GM18858 (cell line): Measurements from ENCODE around the gene LRP1B.

Experiments
- ATAC-seq: cut with Tn5 transposase; IDR thresholded peaks from one replicate; pipeline ENCODE4 v1.9.1; 2021; ENCODE audit not compliant: unreplicated experiment

The LRP1B gene

DNA sequence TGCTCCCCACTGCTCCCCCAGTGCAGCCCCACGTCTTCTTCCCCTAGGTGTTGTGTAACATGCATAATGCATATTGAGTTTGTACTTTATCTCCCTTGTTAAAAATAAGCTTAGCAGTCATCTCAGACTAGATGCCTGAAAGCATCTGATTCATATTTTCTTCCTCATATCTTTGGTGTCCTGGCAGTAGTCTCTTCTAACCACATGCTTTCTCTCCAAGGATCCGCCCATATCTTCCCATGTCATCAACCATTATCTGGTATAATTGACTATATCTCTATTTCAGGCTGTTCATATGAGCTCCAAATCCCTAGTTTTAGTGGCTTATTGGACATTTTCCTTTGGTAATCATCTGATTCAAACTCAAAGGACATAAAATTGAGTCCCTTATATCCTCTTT lies 426.3 kb downstream of the LRP1B start:
- no peak for ATAC-seq

DNA sequence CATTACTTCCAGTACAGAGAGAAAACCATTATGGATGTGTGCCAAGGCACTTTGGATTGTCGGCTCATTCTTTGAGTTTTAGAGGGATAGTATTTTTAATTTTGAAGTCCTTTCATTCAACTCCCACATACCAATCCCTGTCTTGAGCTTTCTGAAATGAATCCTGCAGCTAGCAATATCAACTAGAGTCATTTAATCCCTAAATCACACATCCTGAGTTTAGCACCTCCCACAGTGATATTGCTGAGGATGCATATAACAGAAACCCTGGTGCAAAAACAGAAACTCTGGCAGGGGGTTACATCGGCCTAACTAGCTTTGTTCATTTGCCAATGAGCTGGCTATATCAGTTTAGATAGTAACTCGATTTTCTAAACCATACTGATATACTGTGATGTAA lies 427.3 kb downstream of the LRP1B start:
- no peak for ATAC-seq

DNA sequence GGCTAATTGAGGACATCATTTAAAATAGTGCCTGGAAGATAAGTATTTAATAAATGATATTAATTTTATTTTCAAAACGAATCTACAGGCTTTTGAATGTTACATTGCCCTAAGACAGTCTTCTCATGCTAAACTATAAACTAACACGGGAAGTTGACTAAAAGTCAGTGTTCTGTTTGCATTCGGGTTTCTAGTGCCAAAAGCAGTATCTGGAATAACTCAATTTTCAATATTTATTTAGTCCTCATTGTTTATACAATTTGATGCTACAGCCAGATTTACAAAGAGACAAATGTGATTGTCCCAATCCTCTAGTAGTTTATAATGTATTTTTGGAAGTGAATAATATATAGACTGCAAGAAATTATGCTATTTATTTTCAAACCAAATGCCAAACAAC lies 429.2 kb downstream of the LRP1B start:
- no peak for ATAC-seq

DNA sequence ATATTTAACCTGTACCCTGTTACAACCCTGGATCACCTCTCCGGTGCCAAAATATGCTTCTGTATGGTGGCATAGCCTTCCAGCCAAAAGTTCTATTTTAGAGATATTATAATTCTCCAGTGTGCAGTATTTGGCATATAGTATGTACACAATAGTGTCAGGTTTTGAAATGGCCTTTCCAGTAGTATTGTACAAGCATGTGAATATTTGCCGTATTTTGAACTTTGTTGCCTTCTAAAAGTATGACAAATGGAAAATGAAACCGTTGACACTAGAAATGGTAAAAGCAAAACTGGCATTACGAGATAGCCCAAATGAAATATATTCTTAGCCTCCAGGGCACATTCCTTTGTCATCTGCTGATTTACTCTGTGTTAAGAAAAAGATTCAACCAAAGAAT lies 431.2 kb downstream of the LRP1B start:
- ATAC-seq = no peak

DNA sequence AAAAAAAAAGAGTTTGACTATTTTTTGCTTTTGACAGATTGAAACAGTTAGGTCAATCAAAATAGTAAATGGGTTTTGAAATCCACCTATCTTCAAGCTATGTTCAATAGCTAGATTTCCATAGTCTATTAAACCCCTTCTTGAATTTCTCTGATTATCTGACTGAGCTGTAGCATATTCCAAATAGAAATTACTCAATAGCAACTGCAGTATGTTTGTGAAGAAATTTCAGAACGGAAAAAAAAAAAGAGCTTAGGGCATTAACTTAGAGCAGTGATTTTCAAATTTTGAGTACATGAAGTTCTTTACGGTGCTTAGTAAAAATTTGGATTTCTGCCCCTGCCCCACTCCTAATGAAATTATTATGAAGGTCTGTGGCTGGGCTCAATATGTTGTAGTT lies 432.3 kb downstream of the LRP1B start:
- no peak for ATAC-seq

DNA sequence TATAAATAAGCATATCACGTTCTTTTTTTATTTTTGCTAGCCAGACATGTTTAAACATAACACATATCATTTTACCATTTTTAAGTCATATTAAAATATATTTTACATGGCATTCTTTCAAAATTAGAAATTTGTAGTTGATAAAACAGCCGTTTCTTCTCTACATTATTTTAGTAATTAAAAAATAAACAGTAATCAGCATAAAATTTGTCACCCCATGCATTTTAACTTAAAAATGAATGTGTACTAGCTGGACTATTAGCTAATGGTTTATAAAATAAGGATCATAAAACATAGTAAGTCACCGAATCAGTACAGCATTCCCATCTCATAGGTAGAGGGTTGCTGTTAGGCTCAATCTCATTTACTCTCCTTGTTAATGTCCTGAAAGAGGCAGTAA lies 433.8 kb downstream of the LRP1B start:
- ATAC-seq = no peak

DNA sequence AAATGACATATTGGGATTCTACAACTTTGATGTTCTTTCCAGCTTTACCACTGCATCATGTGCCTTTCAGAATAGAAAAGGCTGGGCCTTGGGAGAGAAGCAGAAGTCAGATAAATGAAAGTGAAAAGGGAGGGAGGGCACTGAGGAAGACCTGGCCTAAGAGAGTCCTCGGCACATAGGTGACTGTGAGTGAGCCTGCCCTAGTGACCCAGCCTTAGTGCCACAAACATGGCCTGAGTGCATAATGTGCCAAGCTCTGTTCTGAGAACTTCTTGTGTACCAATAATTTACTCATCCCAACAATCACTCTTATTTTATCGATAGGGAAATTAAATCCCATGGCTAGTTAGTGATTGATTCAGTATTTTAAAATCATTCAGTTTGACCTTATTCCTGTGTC lies 436.6 kb downstream of the LRP1B start:
- no peak for ATAC-seq

DNA sequence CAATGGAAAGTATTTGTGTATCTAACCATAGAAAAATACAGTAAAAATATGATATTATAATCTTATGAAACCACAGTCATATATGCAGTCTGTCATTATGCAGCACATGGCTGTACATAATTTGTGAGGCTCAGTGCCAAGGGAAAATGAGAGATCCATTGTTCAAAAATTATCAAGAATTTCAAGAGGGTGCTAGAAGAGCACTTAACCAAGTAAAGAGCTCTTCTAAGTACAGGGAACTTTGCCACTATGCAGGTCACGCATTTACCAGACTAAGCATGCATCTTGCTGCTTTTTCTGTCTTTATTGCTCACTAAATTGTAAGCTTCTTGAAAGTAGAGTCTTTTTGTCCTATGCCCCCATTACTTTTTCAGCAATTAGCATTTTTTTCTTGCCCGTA lies 438.0 kb downstream of the LRP1B start:
- ATAC-seq = no peak

DNA sequence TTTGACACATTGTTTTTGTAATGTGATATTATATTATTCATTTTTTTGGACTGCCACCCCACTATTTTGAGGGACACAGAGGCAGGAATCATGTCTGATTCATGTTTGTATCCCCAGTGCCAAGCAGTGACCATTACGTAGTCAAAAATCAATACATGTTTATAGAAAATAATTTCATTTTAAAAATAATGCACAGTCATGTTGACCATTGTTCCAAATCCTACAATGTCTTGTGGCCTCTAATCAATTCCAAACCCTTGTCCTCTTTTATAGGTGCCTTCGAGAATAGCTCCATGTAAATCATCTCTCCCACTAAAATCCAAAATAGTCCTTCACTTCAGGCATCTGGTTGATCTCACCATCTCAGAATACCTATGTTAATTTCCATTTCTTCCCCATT lies 454.7 kb downstream of the LRP1B start:
- no peak for ATAC-seq

DNA sequence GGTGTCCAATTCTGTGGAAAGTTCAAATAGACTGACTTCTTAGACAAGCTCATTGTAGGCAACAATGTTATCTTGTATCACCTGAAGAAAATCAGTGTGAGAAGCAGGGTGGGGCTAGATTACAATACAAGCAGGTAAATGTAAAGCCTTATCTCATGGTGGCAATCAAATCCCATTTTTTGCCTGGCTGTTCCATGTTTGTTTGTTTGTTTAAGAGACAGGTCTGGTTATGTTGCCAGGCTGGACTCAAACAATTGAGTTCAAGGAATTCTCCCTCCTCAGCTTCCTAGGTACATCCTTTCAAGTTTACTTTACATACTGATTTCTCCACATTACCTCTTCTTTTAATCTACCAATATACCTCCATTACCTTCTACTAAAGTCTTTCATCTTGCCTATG lies 464.6 kb downstream of the LRP1B start:
- ATAC-seq = no peak

DNA sequence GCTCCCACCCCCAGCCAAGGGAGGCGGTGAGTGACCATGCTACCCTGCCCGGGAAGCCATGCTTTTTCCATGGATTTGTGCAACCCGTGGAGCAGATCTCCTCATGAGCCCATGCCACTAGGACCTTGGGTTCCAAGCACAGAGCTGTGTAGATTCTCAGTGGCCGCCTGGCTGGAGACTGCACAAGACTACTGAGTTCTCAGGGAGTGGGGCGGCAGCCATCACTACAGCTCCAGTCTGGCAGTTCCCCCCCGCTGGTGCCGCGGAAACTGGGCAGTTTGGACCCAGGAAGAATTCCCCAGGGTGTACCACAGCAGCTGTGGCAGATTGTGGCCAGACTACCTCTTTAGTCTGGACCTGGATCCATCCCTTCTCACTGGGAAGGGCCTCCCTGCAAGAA lies 470.6 kb downstream of the LRP1B start:
- ATAC-seq = no peak

DNA sequence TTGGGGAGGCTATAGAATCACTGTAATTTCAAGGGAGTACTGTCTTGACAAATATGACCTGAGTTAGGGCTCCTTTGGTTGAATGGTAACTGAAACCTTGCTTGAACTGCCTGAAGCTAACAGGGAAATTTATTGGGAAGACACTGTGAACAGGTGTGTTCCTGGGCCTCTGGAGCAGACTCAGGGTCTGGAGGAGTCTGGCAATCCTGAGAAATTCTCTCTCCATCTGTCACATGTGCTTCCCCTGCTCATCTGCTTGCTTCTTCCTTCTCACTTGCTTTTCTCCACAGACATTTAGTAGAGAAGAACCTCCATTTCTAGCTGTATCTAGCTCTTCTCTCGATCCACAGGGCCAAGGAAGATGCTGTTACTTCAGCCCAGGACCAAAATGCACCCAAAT lies 476.5 kb downstream of the LRP1B start:
- no peak for ATAC-seq

DNA sequence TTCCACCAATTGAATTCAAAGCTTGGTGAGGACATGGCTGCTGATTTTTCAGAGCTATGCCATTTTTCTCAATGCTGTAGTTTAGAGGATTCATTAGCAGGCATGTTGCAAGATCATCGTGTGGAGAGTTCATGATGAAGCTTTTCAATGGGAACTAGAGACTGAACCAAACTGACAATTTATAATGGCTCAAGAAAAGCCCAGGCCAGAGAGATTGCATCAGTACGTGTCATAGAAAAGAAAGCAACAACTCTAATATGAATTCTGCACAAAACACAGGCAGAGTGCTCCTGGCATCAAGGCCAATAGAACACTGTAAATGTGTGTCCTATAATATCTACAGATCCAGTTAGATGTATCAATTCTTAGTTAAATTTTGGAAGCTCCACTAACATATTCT lies 477.6 kb downstream of the LRP1B start:
- ATAC-seq = no peak

DNA sequence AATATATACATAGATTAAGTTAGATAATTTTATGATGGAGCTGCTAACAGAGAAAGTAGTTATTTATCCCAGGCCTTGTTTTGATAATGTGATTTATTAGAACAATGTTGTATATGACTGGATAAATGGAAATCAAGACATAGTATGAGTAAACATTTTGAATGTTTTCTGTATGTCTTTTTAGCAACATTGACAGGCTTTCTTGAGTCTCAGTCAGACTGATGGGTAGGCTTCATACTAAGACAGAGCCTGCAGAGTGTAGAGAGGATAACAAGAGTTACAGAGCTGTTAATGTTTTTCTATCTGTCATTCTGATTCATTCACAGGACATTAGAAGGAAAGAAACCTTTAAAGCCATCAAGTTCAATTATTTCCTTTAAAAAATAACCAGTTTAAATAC lies 478.5 kb downstream of the LRP1B start:
- ATAC-seq = no peak

DNA sequence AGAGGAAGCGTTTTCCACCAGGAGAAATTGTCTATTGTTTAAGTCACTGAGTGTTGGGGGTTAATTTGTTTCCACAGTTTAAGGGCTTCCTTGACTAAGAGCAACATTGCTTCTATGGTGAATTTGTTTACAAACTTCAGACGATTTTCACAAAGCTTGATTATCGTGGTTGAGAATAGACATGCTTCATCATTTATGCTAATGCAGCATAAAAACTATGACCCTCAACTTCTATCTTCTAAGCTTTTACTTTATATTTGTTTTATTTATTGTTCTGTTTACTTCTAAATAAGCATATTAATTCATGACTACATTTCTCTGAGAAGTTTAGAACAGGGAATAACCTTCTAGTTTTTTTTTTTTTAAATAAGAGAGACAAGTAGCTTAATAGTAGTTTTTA lies 483.5 kb downstream of the LRP1B start:
- no peak for ATAC-seq

DNA sequence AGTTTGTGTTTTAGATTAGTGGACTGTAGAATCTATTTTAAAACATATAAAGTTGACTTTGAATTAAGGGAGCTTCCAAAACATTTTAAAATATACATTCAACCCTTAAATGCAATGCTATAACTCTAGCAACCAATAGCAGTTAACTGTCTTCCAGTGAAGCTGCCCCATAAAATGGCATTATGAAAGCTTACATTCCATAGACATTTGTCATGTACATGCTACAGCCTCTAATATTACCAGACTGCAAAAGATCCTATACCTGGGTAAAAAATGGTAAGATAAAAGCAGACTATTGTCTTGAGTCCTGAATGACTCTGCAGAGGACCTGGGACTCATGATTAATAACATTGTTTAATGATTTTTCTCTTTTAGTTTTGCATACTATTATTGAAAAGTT lies 489.4 kb downstream of the LRP1B start:
- ATAC-seq = no peak

DNA sequence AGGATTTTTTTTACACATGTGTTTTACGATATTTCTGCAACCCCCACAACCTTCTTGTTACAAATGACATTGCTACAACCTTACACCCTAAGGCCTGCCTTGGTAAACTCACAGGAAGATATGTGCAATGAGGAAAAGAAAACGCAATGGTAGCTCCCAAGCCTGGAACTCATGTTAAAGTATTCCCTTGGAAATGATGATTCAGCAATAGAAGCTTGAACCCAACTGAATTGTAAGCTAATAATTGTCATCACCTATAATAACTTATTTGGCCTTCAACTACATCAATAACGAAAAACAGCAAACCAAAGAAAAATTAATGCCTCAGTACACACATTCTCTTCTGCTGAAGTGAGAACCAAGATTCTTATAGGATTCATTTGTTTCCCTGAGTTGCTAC lies 491.0 kb downstream of the LRP1B start:
- ATAC-seq = no peak

DNA sequence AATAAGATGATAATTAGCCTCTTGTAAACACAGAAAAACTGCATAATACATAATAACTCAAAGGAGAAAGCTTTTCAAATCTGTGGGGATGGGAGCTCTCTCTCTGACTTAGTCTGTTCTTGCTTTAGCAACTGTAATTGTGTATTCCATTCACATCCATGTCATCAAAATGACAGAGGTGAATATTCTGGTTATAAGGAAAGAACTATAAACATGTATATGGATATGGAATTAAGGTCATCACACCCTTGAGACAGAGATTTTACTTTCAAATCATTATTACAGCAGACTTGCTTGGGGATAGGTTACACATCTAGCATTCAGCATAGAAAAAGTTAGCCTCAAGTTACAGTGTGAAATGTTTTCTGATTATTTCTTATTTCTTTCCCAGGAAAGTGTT lies 497.7 kb downstream of the LRP1B start:
- ATAC-seq = no peak

DNA sequence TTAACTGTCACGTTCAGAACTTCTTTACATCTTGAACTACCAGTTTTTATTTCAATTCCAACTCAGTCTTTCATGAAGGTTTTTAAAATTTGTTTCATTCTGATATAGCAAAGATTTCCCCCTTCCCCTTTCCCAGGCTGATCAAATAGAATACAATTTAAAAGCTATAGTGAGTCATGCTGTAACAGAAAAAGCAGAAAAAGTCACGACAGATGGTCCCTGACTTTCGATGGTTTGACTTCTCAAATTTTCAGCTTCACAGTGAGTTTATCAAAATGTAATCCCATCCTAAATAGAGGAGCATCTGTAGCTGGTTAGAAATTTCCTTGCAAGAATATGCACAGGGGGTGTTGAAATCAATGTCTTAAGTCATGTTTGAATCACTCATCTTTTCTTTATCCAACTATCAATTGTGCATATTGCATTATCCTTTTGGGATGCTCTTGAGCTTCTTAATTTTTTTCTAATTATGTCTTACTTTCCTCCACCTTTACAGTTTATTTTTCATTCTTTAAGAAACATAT lies 500.3 kb downstream of the LRP1B start:
- no peak for ATAC-seq

DNA sequence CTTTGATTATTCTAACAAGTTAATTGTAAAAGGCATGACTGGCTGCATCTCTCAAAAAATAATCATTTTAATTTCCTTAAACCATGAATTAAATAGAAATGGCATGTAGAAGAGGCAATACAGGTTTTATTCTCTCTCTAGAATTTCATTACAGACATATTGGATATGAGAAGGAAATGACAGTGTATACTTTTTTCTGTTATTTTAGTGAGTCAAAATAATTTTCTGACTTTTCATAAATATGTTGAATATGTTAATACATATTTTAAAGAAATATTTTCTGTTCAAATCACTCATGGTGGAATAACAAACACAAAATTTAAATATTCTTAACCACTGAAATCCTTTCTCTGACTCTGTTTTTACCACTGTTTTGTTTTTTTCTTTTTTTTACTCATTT lies 510.4 kb downstream of the LRP1B start:
- ATAC-seq = no peak

DNA sequence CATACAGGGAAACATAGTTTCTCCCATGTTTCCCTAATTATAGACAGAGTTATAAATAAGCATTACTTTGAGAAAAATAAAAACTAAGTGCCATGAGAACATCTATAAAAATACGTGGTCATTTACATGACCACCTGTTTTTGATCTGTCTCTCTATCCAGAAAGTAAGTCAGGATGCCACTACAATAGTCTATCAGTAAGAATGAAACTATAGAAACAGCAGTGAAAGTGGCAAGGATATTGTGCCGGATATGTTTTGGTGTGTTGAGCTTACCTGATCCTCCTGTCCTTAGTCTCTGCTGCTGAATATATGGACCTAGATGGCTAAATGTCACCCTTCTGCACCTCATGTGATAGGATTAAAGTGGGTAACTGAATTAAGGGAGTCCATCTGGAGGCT lies 512.4 kb downstream of the LRP1B start:
- ATAC-seq = no peak

DNA sequence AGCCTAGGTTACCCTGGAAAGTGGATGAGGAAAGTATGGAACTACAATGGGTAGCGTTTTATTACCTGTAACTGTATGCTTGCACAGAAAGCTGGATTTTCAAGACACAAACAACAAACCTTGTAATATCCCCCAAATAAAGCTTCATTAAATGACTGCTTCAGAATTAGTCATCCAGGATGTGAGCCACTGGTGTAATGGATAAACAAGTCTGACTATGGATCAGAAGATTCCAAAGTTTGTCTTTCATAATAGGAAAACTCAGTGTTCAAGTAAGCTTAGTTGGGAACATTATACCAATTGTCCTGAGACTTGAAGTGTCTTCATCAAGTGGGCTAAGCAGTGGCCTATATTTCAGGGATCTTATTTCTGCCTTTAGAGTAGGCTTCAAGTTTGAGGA lies 518.8 kb downstream of the LRP1B start:
- ATAC-seq = no peak

DNA sequence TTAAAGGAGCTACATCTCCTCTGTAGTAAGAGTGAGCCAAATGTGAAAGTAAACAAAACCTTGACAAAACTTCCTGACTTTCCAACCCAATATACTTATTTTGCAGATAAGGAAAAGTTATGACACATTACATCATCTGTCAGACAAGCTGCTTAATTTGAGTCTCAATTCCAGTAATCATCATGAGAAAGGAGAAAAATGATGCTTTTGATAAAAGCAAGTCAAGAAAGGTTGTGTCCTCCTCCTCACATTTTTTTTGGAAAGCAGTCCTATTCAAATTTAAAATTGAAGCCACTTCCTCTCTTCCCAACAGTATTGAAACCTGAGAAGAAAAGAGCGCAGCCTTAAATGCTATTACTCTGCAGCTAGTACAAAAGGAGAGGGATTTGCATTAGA lies 519.6 kb downstream of the LRP1B start:
- ATAC-seq = no peak

DNA sequence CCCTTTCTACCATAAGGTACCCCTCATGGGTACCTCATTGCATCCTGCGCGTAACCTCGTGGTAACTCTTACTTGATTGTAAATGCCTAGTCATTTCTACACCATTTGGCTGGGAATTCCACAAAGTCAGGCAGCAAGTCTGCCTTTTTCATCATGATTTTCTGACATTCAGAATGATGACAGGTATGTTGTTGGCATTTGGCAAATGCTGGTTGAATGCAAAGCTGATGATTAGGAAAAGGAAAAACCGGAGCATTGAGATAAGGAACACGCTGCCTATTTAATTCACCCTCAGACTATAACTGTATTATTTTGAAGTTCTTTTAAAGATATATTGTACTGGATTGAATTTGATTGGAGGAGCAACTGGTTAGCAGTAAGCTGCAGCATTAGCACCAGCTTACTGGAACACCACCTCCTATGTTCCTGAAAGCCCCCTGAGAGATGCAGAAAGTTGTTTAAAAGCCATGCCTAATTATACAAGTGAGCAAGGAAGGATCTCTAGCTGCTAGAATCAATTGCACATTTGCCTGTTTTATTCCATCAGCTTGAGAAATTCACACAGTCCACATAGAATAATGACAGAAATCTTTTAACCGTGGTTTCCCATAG lies 520.1 kb downstream of the LRP1B start:
- ATAC-seq = no peak
